ENCODE results near the gene SLC26A3. TPM values are rescaled to one million over a fixed set of nuclear protein-coding genes. Genes with fewer than 3 reads are reported as not detected.

The SLC26A3 gene
- total RNA-seq, 1 experiment from 2014 or later, result not detected

- H3K27me3 ChIP-seq (ENCODE audit: insufficient read depth, low read length), result no peaks in the 10 kb centered on the region
- no peak overlapping the region for H3K27ac ChIP-seq (ENCODE audit: insufficient read length, low read depth, low read length)
- H2AFZ ChIP-seq (ENCODE audit: low read length), result no peak overlapping the region
- no CpG with 5 or more reads among the region's 1 CpG for WGBS (ENCODE audit: extremely low coverage, insufficient read length, low lambda C conversion rate)
- no peaks in the 10 kb centered on the region for H3K79me2 ChIP-seq (ENCODE audit: insufficient read depth, low read length)
- no peaks in the 10 kb centered on the region for H4K20me1 ChIP-seq (ENCODE audit: control insufficient read depth, insufficient read depth, insufficient read length)
- no peak overlapping the region for H3K18ac ChIP-seq (ENCODE audit: insufficient read length, low read depth, low read length)
- no peak overlapping the region for H3K4me2 ChIP-seq (ENCODE audit: insufficient read depth, insufficient read length, low read length)
- H3K79me1 ChIP-seq (ENCODE audit: insufficient read depth, low read depth, low read length, poor library complexity, severe bottlenecking), result no peaks in the 10 kb centered on the region
- H3K9ac ChIP-seq (ENCODE audit: extremely low read depth, insufficient read length, low read length), result no peak overlapping the region
- no peak overlapping the region for H2BK120ac ChIP-seq (ENCODE audit: low read depth, low read length, poor library complexity, severe bottlenecking)
- no peak overlapping the region for H2BK15ac ChIP-seq (ENCODE audit: low read depth, low read length)
- H4K8ac ChIP-seq (replicated peaks; ENCODE audit: insufficient read length, low read depth, low read length), result no peak overlapping the region
- no peak overlapping the region for H2AK5ac ChIP-seq (ENCODE audit: insufficient read length, low read length)
- H3K14ac ChIP-seq (ENCODE audit: insufficient read depth, low read length), result no peak overlapping the region
- H3T11ph ChIP-seq (ENCODE audit: low read length), result no peak overlapping the region
- H4K5ac ChIP-seq (ENCODE audit: insufficient read length, low read depth, low read length), result no peak overlapping the region
- no peak overlapping the region for H4K91ac ChIP-seq (ENCODE audit: insufficient read length, low read depth, low read length)
- Mint-ChIP-seq H3K4me3 (no peak overlapping the region), H3K27me3 (ENCODE audit: low read depth) (no peaks in the 10 kb centered on the region; the same call in none of the 2 replicates), H3K36me3 (ENCODE audit: insufficient read depth in 1 of 3, low read depth in 3 of 3) (no peaks in the 10 kb centered on the region), H3K27ac (no peak overlapping the region), H3K4me1 (no peaks in the 10 kb centered on the region), H3K9me3 (peaks cover 0 to 7% of the 10 kb centered on the region in 2 experiments; a peak in 1 of 5 replicates)
- H3K4me1 ChIP-seq (ENCODE audit: insufficient read depth, low read length), result no peaks in the 10 kb centered on the region
- no peak overlapping the region for H3K23ac ChIP-seq (ENCODE audit: insufficient read length, low read depth, low read length)
- no peak overlapping the region for H2BK5ac ChIP-seq (ENCODE audit: insufficient read length, low read length)
- no peak overlapping the region for H2BK20ac ChIP-seq (ENCODE audit: low read depth, low read length, poor library complexity, severe bottlenecking)
- TF ChIP-seq CTCF (conservative IDR thresholded peaks at IDR 0.05), result no peak
- H3K23me2 ChIP-seq (ENCODE audit: insufficient read length, low read depth, low read length, poor library complexity, severe bottlenecking), result no peaks in the 10 kb centered on the region
- no peak overlapping the region for H3K56ac ChIP-seq (ENCODE audit: insufficient read length, low read depth, low read length)
- no peaks in the 10 kb centered on the region for H3K9me3 ChIP-seq (ENCODE audit: control insufficient read depth, low read depth, low read length)
- H3K4ac ChIP-seq (ENCODE audit: low read depth, low read length), result no peak overlapping the region
- no peak for DNase-seq
- H2BK12ac ChIP-seq (ENCODE audit: insufficient read length, low read depth, low read length), result no peak overlapping the region
Observed at GRCh38 chr7:107834401-107834800, 31.4 kb upstream of the SLC26A3 start.

Measured in H9 (cell line).